HepG2 (cell line): ENCODE results near the gene BET1L. TPM values are rescaled to one million over a fixed set of nuclear protein-coding genes. Genes with fewer than 3 reads are reported as not detected.
A peak's percentile ranks its signal among the peaks of the same experiment; 100 is the strongest.

Experiments used
- DBP ChIP-seq: sonication (generic); formaldehyde crosslinking; IDR thresholded peaks from 2 replicates; pipeline ENCODE4 v1.4.0; 2020; ENCODE audit warnings: missing genetic modification reagents; ENCODE audit errors: not compliant biosample characterization
- GLI4 ChIP-seq: sonication (generic); formaldehyde crosslinking; IDR thresholded peaks from 2 replicates; pipeline ENCODE4 v1.5.1; 2020; ENCODE audit warnings: missing genetic modification reagents, mild to moderate bottlenecking, moderate library complexity, borderline replicate concordance
- HCFC1 ChIP-seq: fragments of 150-350 bp; IDR thresholded peaks from 2 replicates; pipeline ENCODE4 v1.6.1; 2014; ENCODE audit warnings: low read depth, low read length
- KDM6A ChIP-seq: IDR thresholded peaks from 2 replicates; pipeline ENCODE4 v1.6.1; 2016; ENCODE audit warnings: low read depth
- MATR3 ChIP-seq: sonication (generic); formaldehyde crosslinking; IDR thresholded peaks from 2 replicates; pipeline ENCODE4 v1.4.0; 2020; ENCODE audit warnings: missing genetic modification reagents
- NFE2L2 ChIP-seq: fragments of 150-350 bp; IDR thresholded peaks from 2 replicates; pipeline ENCODE4 v1.6.1; 2014; ENCODE audit warnings: low read length
- NONO ChIP-seq, 2 experiments: fragments of 450-650 bp in 1 of 2; sonication (generic) in 1 of 2; formaldehyde crosslinking in 1 of 2; IDR thresholded peaks in 1 of 2; conservative IDR thresholded peaks in 1 of 2; 2 replicates each; pipeline versions ENCODE4 v1.6.1 to v1.8.0; 2017 to 2022; ENCODE audit warnings: mild to moderate bottlenecking in 1 of 2, missing genetic modification reagents in 1 of 2, moderate library complexity in 1 of 2
- PPARG ChIP-seq: conservative IDR thresholded peaks from 2 replicates; pipeline ENCODE4 v1.6.1; 2016; ENCODE audit warnings: missing biosample characterization, missing genetic modification reagents
- SKIL ChIP-seq: sonication (generic); formaldehyde crosslinking; IDR thresholded peaks from 2 replicates; pipeline ENCODE4 v1.8.0; 2022; ENCODE audit warnings: missing genetic modification reagents, mild to moderate bottlenecking, moderate library complexity, borderline replicate concordance
- TBX3 ChIP-seq: fragments of 450-650 bp; IDR thresholded peaks from 2 replicates; pipeline ENCODE4 v1.6.1; 2017; ENCODE audit warnings: antibody characterized with exemption, mild to moderate bottlenecking, inconsistent platforms, borderline replicate concordance
- TOPORS ChIP-seq: sonication (generic); formaldehyde crosslinking; IDR thresholded peaks from 2 replicates; pipeline ENCODE4 v1.8.0; 2023; ENCODE audit warnings: mild to moderate bottlenecking, missing genetic modification reagents
- ZBED4 ChIP-seq: sonication (generic); formaldehyde crosslinking; IDR thresholded peaks from 2 replicates; pipeline ENCODE4 v1.4.0; 2020; ENCODE audit warnings: missing genetic modification reagents, borderline replicate concordance
- ZBTB20 ChIP-seq: sonication (generic); formaldehyde crosslinking; IDR thresholded peaks from 2 replicates; pipeline ENCODE4 v1.8.1; 2023; ENCODE audit warnings: missing genetic modification reagents, low read depth, mild to moderate bottlenecking, borderline replicate concordance
- ZBTB42 ChIP-seq: sonication (generic); formaldehyde crosslinking; IDR thresholded peaks from 2 replicates; pipeline ENCODE4 v1.5.0; 2020; ENCODE audit warnings: mild to moderate bottlenecking, missing genetic modification reagents
- ZNF331 ChIP-seq: sonication (generic); formaldehyde crosslinking; IDR thresholded peaks from 2 replicates; pipeline ENCODE4 v1.4.0; 2020; ENCODE audit warnings: missing genetic modification reagents
- ZNF891 ChIP-seq: sonication (generic); formaldehyde crosslinking; IDR thresholded peaks from 2 replicates; pipeline ENCODE4 v1.5.0; 2020; ENCODE audit warnings: mild to moderate bottlenecking, missing genetic modification reagents
- polyA plus RNA-seq, 8 experiments: library from polyadenylated mRNA; depleted of rRNA in 3 of 8; stranded (reverse) in 7 of 8; unstranded in 1 of 8; fragments of >200 nt; fragmentation: Illumina TruSeq in 4 of 8; extraction: Trizol in 4 of 8; gene quantifications; 2 replicates each; pipeline versions ENCODE4 v1.2.1 to v1.2.3, GENCODE V29; 2011 to 2016; ENCODE audit warnings: low read depth in 4 of 8, missing spikeins in 1 of 8, mixed read lengths in 1 of 8; ENCODE audit not compliant: insufficient read depth in 1 of 8
- total RNA-seq, 5 experiments: library from RNA; depleted of rRNA; stranded (reverse); fragments of >200 nt; fragmentation: Illumina TruSeq; extraction: Trizol; gene quantifications; 2 replicates each; pipeline ENCODE4 v1.2.3, GENCODE V29; 2016; ENCODE audit warnings: low read depth in 1 of 5
- TF ChIP-seq, protein P1 (sequence below): sonication (generic); formaldehyde crosslinking; IDR thresholded peaks from 2 replicates; pipeline ENCODE4; 2020; ENCODE audit warnings: missing genetic modification reagents, mild to moderate bottlenecking, borderline replicate concordance

The BET1L gene
- total and polyA plus RNA-seq, 2 of the 13 experiments (the other 11 are each of a cell fraction or from before 2014, with no cell fraction given) = 26.2 to 59.6 TPM

DNA sequence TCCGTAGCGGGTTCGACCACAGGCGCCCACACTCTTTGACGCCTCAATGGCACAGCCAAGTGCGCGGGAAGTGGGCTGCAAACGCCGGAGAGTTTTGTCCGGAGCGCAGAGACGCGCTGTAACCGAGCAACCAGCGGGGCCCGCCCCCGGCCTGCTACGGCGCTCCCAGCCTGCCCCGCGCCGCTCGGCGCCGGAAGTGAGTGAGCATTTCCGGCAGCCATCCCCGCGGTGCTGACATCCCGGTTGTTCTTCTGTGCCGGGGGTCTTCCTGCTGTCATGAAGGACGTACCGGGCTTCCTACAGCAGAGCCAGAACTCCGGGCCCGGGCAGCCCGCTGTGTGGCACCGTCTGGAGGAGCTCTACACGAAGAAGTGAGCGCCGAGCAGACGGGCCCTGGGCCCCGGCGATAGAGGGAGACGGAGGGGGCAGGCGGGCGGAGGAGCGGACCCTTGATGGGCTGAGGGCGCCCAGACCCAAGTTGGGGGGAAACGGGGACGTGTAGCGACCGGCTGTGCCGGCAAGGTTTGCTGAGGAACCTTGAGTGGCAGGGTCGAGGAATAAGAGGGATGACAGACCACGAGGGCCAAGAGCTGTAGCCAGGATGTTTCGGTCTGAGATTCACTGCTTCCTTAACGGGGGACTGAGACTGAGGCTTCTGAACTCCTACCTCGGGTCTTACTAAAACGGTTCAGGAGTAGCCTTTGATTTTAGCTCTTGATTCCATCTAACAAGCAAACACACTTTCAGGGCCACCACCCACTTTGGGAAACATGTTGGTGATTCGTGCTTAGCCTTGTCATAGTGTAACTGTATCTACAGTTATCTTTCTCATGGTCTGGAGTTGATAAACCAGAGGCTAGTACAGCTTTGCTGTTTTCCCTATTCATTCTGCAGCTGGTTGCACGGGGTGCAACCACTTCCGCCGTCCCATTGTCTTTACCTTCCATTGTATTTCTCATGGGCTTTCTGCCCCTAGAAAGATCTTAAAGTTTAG, 29.9 kb upstream of the BET1L start, which contains the start of gene PSMD13 (continued):
- TF ChIP-seq, protein P1, sequence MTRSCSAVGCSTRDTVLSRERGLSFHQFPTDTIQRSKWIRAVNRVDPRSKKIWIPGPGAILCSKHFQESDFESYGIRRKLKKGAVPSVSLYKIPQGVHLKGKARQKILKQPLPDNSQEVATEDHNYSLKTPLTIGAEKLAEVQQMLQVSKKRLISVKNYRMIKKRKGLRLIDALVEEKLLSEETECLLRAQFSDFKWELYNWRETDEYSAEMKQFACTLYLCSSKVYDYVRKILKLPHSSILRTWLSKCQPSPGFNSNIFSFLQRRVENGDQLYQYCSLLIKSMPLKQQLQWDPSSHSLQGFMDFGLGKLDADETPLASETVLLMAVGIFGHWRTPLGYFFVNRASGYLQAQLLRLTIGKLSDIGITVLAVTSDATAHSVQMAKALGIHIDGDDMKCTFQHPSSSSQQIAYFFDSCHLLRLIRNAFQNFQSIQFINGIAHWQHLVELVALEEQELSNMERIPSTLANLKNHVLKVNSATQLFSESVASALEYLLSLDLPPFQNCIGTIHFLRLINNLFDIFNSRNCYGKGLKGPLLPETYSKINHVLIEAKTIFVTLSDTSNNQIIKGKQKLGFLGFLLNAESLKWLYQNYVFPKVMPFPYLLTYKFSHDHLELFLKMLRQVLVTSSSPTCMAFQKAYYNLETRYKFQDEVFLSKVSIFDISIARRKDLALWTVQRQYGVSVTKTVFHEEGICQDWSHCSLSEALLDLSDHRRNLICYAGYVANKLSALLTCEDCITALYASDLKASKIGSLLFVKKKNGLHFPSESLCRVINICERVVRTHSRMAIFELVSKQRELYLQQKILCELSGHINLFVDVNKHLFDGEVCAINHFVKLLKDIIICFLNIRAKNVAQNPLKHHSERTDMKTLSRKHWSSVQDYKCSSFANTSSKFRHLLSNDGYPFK (CRISPR knock-in tag) = peak; percentile 85
- TF ChIP-seq SKIL (no peak), DBP (CRISPR knock-in tag) (no peak), ZBTB42 (CRISPR knock-in tag) (0 out of 2 replicates have a peak, but pooled peaks have one; percentile 37), HCFC1 (peak; percentile 44; the same call in 1 of the 2 replicates), ZNF331 (CRISPR knock-in tag) (0 out of 2 replicates have a peak, but pooled peaks have one; percentile 10), TBX3 (no peak), TOPORS (CRISPR knock-in tag) (no peak), MATR3 (no peak), PPARG (CRISPR knock-in tag) (no peak), ZBTB20 (CRISPR knock-in tag) (no peak), ZNF891 (CRISPR knock-in tag) (peak; percentile 44; the same call in 1 of the 2 replicates), NFE2L2 (no peak), KDM6A (CRISPR knock-in tag) (no peak), ZBED4 (no peak), NONO (IDR thresholded peaks at IDR 0.05) (no peak), NONO (CRISPR knock-in tag; conservative IDR thresholded peaks at IDR 0.05) (peak; percentile 67; the same call in 1 of the 2 replicates), GLI4 (CRISPR knock-in tag) (no peak)
